GM21381 (cell line): ENCODE measurements around the gene TAF5L.

ENCODE experiments used
- ATAC-seq: cut with Tn5 transposase; IDR thresholded peaks from one replicate; pipeline ENCODE4 v1.9.1; 2021; ENCODE audit warnings: mild to moderate bottlenecking, moderate library complexity; ENCODE audit not compliant: unreplicated experiment

The TAF5L gene

DNA sequence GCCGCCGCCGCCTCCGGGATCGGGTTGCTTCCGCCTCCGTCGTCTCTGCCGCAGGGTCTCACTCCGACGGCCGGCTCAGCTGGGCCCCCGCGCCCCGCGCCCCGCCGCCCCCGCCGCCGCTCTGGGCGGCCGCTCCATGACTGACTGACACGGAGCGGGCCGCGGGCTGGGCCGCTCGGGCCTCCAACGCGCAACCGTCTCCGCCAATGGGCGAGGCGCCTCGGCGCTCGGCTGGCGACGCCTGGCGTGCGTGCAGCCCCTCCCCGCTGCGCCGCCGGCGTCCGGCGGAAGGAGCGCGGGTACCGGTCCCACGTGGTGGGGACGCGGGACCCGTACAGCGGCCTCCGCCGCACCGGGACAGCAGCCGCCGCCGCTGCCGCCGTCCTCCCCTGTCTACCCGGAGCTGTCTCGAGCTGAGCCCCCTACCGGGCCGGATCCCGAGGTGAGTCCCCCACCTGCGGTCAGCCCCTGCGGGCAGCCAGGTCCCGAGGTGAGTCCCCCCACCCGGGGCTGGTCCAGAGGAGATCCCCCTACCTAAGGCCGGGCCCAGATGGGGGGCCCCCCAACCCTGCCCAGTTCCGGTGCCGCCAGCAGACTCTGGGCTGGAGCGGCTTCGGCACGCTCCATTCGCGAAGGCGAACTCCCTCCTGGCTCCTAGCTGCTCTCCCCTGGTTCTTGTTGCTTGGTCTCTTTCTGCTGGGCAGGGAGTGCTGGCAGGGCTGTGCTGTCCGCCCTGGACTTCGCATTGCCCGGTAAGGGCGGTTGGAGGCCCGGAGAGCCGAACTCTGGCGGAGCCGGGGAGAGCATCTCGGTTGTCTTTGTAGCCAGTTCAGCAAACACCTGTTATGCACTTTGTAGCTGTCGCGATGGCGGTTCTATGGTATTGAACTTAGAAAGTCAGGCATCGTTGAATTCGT, at the start of gene TAF5L, which contains the start of gene URB2:
Gene TAF5L (minus strand): TSS at position 208 of the 917 bp plus-strand sequence. CDS start 11,640 bp downstream, outside the sequence.
Gene URB2 (plus strand): TSS at position 333 of the 917 bp plus-strand sequence. CDS start 1,387 bp downstream, outside the sequence.
- ATAC-seq = peak; percentile 86

DNA sequence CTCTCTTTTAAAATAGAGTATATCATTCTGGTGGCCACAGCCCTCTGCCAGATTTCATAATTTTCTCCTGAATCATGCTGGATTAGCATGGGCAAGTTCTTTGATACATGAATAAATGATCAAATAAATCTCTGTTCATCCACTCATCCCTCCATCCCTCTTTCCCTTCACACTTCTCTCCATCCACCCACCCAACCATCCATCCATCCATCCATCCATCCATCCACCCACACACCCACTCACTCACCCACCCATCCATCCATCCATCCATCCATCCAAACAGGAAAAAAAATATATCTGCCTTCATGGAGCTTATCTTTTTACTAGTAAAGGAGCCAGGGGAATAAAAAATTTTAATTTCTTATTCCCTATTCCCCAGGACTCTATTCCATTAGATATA, 49.5 kb upstream of the TAF5L start:
- ATAC-seq = no peak

DNA sequence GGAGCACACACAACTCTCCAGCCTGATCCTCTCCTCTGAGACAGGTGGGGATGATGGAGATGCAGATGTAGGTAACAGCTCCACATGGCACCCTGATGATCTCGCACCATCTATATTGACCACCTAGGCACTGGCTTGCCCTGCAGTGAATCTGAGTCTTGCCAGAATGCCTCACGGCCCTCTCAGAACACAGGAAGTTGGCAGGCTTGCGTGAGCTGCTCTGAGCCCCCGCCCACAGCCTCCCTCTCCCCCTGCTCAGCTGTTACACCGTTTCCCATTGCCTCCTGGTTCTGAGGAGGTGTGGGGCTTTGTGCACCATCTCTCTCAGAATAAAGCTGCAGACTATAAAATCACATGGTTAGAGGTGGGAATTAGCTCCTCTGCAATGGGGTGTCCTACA, 48.1 kb upstream of the TAF5L start:
- ATAC-seq = no peak

DNA sequence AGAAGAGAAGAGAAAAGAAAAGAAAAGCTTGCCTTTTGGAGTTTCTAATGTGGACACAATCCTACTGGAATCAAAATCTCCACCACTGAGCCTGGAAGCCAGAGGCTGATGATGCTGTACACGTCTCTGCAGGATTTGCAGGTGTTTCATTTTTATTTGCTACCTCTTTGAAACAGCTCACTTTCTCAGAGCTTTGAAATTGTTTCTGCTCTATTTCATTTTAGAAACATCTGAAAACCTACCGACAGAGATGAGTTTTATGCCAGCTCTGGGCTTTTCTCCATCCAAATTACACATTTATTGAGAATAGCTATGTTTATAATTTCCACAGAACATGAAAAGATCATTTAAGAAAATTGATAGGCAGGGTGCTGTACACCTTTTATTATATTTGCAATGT, 46.3 kb upstream of the TAF5L start:
- ATAC-seq = no peak

DNA sequence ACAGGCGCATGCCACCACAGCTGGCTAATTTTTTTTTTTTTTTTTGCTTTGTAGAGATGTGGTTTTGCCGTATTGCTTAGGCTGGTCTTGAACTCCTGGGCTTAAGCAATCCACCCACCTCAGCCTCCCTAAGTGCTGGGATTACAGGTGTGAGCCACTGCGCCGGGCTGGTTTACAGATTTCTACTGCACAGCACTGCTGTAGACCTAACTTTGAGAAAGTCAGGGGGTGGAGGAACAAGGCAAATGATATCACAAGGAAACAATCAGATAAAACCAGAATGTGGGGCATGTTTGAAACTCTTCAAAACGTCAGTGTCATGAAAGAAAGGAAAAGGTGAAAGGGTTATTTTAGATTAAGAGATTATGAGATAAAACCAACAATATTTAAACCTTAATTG, 45.4 kb upstream of the TAF5L start:
- ATAC-seq = no peak

DNA sequence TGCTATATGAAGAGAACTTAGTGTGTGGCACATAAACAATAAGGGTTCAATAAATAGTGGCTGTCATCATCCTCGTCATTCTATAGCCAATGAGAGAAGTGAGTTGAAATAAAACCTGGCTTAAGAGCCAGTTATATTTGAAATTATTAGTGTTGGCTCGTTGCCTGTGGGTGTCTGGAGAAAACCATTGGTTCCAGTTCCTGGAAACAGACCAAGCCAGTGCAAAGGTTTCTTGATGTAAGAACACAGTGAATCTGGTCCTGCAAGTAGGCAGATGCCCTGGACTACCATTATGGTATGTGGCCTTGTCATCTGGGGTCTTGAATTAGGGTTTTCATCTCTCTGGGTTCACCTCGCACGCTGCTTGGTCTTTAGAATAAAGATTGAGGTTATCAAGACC, 43.4 kb upstream of the TAF5L start:
- no peak for ATAC-seq

DNA sequence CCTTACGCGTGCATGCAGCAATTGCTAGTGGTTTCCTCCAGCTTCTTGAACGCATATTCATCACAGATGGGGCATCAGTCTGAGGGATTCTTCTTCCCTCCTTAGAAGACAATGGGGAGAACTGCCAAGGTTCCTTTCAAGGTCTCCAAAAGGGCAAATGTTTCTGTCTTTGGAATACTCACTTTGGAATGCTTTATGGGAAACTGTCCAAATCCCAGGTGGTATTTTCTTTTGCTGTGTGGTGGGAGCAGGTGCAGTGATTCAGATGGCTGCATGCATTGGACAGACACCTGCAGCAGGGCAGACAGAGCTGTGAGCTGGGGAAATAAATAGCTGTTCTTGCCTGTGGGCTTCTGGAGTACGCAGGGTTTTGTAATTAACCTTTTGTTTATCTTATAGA, 40.7 kb upstream of the TAF5L start:
- no peak for ATAC-seq

DNA sequence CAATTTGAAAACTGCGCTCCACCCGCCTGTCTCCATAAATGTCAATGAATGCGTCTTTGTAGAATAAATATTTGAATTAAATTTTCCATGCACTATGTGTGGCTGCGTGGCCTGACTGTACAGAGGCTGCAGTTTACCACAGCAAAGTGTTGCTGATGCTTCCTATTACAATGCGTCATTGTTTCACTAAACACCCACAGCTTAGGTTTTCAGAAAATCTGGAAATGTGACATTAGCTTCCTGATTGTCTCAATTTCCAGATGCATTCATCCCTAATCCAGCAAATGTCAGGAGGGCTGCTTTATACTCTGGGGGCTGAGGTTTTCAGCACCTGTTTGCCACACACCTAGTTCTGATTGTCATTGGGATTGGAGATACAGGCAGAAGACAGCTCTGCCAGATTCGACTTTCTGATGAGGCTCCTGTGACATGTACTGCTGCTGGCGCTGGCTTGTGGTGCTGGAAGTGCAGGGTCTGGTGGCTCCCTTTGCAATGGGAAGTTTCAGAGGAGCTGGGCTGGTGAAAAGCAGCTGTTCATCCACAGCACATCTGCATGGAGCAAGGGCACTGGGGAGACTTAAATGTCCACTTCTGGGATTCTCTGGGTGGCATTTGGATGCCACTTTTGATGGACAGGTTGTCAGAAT, 40.1 kb upstream of the TAF5L start:
- no peak for ATAC-seq

DNA sequence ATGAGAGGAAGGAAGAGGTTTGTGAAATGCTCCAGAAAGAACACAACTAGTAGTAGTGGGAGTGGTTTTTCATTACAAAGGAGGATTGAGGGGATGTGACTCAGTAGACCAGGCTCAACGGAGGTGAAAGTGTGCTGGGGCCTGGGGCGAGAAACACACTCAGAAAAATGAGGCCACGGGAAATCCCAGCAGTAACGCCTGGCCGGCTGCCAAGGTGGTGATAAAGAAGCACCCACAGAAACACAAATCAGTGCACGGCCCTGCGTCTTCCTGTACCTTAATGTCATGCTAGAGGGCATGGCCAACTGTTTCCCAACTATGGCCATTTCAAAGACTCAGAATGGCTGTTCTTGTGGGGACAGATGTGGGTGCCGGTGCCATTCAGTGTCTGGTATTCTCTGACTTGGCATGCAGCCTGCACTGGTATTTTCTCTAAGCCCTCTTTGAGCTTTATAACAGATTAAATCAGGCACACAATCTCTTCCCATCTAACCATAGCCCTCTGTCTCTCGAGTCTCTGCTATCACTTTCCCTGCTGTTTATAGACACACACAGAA, 38.3 kb upstream of the TAF5L start:
- peak; percentile 58 for ATAC-seq

DNA sequence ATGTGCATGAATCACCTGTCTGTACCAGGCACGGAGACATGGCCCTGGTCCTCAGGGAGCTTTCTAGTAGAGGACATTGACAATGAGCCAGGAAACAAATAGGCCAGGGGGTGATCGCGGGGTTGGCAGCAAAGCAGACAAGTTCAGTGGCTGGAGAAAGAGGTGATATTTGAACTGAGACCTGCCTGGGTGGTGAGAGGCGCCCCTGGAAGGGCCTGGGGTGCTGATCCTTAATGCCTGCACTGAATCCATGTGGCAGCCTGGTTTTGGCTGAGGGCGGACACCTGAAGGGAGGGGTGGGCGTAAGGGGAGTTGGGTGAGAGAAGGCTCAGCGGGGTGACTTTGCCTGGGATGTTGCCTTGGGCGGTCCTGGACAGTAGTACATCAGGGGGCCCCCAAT, 36.0 kb upstream of the TAF5L start:
- ATAC-seq = no peak

DNA sequence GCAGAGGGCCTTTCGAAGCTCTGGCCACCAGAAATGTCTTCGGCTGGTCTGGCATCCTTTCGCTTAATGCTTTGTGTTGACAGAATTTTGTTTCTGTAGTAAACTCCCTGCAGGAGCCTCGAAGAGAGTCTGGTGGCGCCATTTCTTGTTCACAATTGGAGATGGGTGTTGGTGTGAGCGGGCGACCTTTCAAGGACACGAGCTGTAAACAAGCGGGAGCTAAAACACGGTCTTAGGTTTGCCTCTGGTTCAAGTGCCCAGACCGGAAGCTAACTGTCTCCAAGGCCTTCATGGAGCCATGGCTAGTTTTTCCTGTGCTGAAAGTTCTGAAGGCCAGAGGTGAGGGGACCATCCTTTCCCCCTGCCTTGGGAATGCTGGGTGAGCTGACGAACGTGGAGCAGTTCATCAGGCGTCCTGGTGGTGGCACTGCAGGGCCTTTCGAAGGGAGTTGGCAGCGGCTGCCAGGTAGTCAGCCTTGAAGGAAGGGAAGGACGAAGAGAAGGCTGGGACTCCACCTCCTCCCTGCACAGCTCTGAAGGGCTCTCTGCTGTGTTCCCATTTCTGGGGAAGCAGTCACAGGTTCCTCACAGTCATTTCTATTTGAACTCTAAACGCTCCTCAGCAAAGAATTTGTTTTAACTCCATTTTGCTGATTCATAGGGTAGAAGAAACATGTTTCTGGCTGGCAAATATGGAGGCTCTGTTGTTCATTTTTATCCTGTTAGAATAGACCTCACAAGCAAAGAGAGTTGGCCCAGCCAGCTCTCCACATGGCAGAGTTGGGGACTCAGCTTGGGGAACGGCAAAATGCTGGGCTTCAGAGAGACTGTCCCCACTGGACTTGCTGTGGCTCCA, 35.3 kb upstream of the TAF5L start:
- ATAC-seq = peak; percentile 75

DNA sequence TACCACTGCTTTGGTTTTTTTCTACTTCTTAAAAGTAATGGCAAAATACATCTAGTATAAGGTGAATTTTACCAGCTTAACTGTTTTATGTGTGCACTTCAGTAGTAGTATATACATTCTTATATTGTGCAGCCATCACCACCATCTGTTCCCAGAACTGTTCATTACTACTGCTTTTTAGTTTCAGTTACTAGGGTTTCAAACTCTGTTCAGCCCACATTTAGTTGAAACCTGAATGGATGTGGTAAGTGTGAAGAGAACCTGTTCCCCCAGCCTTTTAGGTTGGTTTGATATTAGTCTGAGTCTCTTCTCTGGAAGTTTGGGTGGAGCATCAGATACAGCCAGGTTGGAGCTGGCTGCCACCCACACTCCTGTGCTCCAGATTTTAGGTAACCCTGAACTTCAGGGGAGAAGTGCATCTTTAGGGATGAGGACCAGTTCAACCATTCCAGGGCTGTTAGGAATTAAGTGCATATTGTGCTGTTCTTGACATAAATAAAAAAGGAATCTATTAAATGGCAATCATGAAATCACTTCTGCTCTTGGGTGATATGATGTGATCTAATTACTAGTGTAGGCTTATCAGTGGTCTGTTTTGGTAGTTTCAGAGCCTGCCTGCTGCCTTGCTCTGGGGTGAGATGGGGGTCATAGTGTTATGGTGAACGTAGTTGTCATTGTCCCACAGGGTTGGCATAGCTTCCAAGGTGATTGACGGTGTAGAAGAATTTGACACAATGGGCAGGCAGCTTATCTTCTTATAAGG, 32.3 kb upstream of the TAF5L start:
- ATAC-seq = peak; percentile 49

DNA sequence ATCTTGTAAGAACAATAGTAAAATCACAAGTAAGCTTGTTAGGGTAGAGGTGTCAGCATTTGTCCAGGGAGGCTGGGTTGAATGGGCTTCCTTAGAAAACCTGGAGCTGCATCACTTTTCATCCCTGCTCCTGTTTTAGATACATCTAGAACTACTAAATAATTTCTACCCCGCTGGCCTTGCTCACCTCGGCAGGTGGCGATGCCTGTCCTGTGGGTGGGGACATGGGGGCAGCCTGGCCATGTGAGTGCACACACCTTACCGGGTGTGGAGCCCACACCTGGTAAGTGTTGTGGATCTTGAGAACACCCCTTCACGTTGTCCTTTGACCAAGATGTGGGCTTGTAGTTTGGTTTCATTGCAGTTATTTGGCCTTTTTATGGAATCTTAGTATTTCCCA, 29.9 kb upstream of the TAF5L start:
- ATAC-seq = no peak

DNA sequence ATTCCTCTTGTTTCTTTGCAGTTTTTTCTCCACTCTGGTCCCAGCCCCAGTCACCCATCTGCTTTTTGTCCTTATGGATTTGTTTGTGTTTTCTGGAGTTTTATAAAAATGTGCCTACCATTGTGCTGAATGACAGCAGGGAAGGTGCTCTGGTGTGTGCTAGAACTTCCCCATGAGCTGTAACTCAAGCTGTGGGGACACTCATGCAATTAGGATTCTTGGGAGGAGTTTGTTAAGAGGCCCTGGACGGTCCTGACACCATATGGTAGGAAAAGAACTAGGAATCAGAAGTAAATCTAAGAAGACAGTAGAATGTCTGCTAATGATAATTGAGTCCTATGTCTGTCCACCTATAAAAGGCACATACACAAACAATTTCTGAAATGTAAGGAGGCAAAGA, 27.5 kb upstream of the TAF5L start:
- ATAC-seq = no peak

DNA sequence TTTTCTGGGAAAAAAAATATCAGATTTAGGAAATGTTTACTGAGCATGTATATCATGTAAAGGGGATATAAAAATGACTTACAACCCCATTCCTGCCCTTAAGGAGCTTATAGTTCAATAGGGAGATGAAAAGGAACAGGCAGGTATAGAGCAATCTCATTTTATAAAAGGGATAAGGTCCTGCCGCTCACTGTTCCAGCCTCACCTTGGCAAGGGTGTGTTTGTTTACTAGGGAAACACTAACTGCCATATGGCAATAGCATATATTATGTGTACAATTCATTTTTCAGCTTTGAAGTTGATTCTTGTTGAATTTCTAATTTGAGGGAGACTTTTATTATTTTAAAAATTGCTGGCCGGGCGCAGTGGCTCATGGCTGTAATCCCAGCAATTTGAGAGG, 25.6 kb upstream of the TAF5L start:
- ATAC-seq = no peak

DNA sequence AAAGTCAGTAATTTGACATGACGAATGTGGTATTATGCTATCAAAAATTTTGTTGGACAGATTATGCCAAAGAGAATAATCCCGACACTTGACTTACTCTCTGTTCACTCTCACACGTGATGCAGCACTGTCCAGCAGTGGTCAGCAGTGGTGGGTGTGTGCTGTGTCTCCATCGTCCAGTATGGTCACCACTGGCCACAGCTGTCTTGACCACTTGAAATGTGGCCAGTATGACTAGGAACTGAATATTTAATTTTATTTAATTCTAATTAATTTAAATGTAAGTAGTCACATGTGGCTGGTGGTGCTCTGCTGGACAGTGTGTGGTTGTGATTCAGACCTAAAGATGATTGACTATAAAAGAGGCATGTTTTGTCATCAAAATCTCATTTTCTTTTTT, 24.1 kb upstream of the TAF5L start:
- ATAC-seq = no peak

DNA sequence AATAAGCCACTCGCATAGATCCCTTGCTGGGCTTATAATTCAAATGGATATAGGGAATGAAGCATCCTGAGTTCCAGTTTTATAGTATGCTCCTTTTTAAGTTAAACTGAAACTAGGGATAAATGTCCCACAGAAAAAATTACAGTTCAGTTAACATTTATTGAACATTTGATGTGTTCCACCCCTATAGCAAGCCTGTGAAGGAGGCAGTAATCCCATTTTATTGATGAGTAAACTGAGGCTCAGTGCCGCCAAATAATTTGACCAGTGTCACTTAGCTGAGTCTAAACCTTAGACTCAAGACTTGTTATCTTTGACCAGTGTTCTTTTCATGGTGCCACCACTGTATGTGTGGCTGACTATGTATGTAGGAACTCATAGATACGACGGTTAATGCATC, 22.5 kb upstream of the TAF5L start:
- no peak for ATAC-seq

DNA sequence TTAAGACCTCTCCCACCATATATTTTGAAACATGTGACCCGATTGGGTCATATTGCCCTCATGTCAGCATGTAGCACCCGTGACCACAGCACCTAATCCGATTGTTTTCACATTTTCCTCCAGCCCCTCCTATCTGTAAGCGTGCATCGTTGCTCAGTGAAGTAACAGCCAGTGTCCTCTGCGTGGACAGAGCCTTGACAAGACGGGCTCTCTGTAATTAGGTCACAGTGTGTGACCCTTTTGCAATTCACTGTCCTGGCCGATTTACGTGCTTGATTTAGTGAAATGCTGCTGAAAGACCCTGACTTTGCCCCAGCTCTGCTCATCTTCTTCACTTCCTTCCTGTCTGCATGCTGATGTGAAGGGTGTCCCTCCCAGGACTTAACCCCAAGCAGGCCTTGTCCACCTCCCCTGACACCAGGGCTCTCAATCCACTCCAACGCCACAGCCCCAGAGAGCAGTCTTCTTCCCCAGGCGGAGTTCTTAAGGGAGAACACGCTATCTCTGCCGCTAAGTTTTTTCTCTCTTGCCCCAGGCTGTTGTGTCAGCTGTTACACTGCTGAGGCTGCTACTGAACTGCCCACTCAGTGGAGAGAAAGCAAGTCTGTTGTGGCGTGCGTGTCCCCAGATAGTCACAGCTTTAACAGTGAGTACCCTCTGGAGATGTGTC, 19.5 kb upstream of the TAF5L start:
- no peak for ATAC-seq

DNA sequence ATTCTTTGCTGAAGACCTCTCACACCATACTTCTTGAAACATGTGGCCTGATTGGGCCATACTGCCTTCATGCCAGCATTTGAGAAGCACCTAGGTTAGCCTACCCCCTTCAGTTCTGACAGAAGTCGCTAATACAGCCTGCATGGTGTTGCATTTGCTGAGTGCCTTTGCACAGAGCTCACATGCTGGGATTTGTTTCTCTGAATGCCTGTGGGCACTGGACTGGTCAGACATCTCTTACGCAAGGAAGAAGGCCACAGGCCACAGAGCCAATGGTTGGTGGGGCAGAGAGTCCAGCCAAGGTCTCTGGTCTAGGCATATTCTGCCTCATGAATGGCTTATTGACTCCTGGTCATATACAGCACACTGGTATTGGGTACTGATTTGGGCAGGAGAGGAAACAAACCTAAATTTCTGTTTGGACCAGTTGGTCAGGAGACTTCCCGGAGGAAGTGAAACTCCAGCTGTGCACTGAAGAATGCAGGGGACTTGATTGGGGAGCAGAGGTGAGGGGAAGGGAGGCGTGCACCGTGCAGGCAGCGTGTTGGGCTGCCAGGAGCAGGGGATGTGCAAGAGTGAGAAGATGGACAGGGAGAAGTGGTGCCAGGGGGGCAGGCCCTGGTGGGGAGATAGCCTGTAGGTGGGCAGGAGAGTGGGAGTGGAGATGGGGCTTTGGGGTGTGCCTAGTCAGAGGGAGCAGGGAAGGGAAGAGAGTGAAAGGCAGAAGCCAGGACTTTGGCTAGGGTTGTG, 18.2 kb upstream of the TAF5L start:
- ATAC-seq = no peak
